B cell (primary cell): ENCODE measurements around the gene FBXL20. TPM values are rescaled to one million over a fixed set of nuclear protein-coding genes. Genes with fewer than 3 reads are reported as not detected.

Experiments used
- ATAC-seq: fragments of 200-7000 bp; cut with Tn5 transposase; one replicate; pipeline ENCODE4 v1.10.0; 2021; ENCODE audit warnings: low read depth, mild to moderate bottlenecking, moderate number of reproducible peaks, moderate library complexity
- CTCF ChIA-PET: fragments of 350-600 bp; sonication (Branson Sonifier 250); formaldehyde crosslinking; loops from one replicate; lab custom pipeline; 2021; ENCODE audit warnings: antibody characterized with exemption, inconsistent platforms; lab: Charles Lee
- POLR2A ChIA-PET: fragments of 350-600 bp; sonication (Branson Sonifier 250); formaldehyde crosslinking; loops from one replicate; lab custom pipeline; 2021; ENCODE audit warnings: antibody characterized with exemption; lab: Charles Lee
- DNase-seq: peaks from one replicate; pipeline ENCODE4 v3.0.0; 2013
- H2AFZ ChIP-seq: 2 replicates; pipeline ENCODE4 v1.6.1; 2012; ENCODE audit warnings: mild to moderate bottlenecking, low read depth, low read length; ENCODE audit not compliant: insufficient read depth, poor library complexity, severe bottlenecking
- H3K27ac ChIP-seq, 2 donors: 1 replicate in 1 of 2; 2 replicates in 1 of 2; pipeline ENCODE4 v1.5.1; 2012 to 2013; ENCODE audit warnings: low read length in 2 of 2, mild to moderate bottlenecking in 2 of 2, moderate library complexity in 1 of 2
- H3K27me3 ChIP-seq, 4 experiments: fragments of 200-600 bp in 1 of 4; sonication (generic) in 1 of 4; replicated peaks in 1 of 4; 1 replicate in 2 of 4; 2 replicates in 2 of 4; pipeline versions ENCODE4 v1.6.1 to v1.7.0; 2013 to 2016; ENCODE audit warnings: low read length in 3 of 4, mild to moderate bottlenecking in 2 of 4, mixed read lengths in 1 of 4, moderate library complexity in 1 of 4; ENCODE audit not compliant: insufficient read depth in 4 of 4, control insufficient read depth in 3 of 4; ENCODE audit errors: control extremely low read depth in 1 of 4
- H3K36me3 ChIP-seq, 2 experiments: replicated peaks in 1 of 2; 1 replicate in 1 of 2; 2 replicates in 1 of 2; pipeline versions ENCODE4 v1.6.1 to v1.7.1; 2013; ENCODE audit warnings: low read length in 1 of 2; ENCODE audit not compliant: insufficient read depth in 2 of 2, control insufficient read depth in 1 of 2; ENCODE audit errors: control extremely low read depth in 1 of 2, extremely low read depth in 1 of 2
- H3K4me1 ChIP-seq, 2 donors: fragments of 200-600 bp in 1 of 2; sonication (generic) in 1 of 2; 1 replicate in 1 of 2; 2 replicates in 1 of 2; pipeline versions ENCODE4 v1.5.1 to v1.6.1; 2013 to 2017; ENCODE audit warnings: low read length in 2 of 2; ENCODE audit not compliant: control insufficient read depth in 2 of 2, insufficient read depth in 2 of 2
- H3K4me2 ChIP-seq: replicated peaks from 2 replicates; pipeline ENCODE3; 2012; ENCODE audit warnings: mild to moderate bottlenecking, low read depth, low read length; ENCODE audit not compliant: poor library complexity, severe bottlenecking
- H3K4me3 ChIP-seq, 5 experiments: fragments of 200-600 bp in 1 of 5; sonication (generic) in 1 of 5; 1 replicate in 3 of 5; 2 replicates in 2 of 5; pipeline versions ENCODE4 v1.5.1 to v1.7.0; 2011 to 2016; ENCODE audit warnings: low read length in 4 of 5, mild to moderate bottlenecking in 4 of 5, low read depth in 2 of 5, control low read depth in 1 of 5, moderate library complexity in 1 of 5; ENCODE audit not compliant: insufficient read depth in 1 of 5; ENCODE audit errors: control extremely low read depth in 1 of 5, extremely low read depth in 1 of 5
- H3K79me2 ChIP-seq: fragments of 200-600 bp; sonication (generic); one replicate; pipeline ENCODE4 v1.6.0; 2016; ENCODE audit warnings: low read length; ENCODE audit not compliant: control insufficient read depth, insufficient read depth
- H3K9ac ChIP-seq: fragments of 200-600 bp; sonication (generic); 2 replicates; pipeline ENCODE4 v1.6.1; 2017; ENCODE audit warnings: mild to moderate bottlenecking, low read length, moderate library complexity
- H3K9me3 ChIP-seq, 3 donors: one replicate each; pipeline versions ENCODE4 v1.6.1 to v1.7.1; 2013; ENCODE audit warnings: low read length in 2 of 3; ENCODE audit not compliant: control insufficient read depth in 2 of 3, insufficient read depth in 1 of 3; ENCODE audit errors: control extremely low read depth in 1 of 3
- H4K20me1 ChIP-seq: 2 replicates; pipeline ENCODE4 v1.6.0; 2012; ENCODE audit warnings: mild to moderate bottlenecking, low read length; ENCODE audit not compliant: insufficient read depth, control insufficient read depth, poor library complexity, severe bottlenecking
- H3K27ac Mint-ChIP-seq: one replicate; pipeline ENCODE4 v1.8.0; 2021; ENCODE audit warnings: mixed read lengths
- H3K27me3 Mint-ChIP-seq: one replicate; pipeline ENCODE4 v1.8.0; 2021; ENCODE audit warnings: mixed read lengths
- H3K4me1 Mint-ChIP-seq: one replicate; pipeline ENCODE4 v1.8.0; 2021; ENCODE audit warnings: mixed read lengths
- H3K4me3 Mint-ChIP-seq: one replicate; pipeline ENCODE4 v1.8.0; 2021; ENCODE audit warnings: mixed read lengths
- H3K9me3 Mint-ChIP-seq: one replicate; pipeline ENCODE4 v1.8.0; 2022; ENCODE audit warnings: mixed read lengths; ENCODE audit not compliant: insufficient read depth
- EZH2 ChIP-seq: IDR thresholded peaks from 2 replicates; pipeline ENCODE4 v1.6.1; 2012; ENCODE audit warnings: borderline replicate concordance, low read depth, mild to moderate bottlenecking, moderate library complexity, low read length; ENCODE audit not compliant: insufficient read depth, poor library complexity, severe bottlenecking
- WGBS: methylation state at CpG from one replicate; pipeline ENCODE4 v1.1.5; 2013; ENCODE audit warnings: missing lambda C conversion rate; ENCODE audit not compliant: insufficient coverage; 5-methylcytosine and 5-hydroxymethylcytosine counted together
- intact Hi-C: fragments of 100-400 bp; cut with micrococcal nuclease; formaldehyde crosslinking; loops from one replicate; pipeline ENCODE4 v1.10.0; 2022
- polyA plus RNA-seq: library from polyadenylated mRNA; depleted of rRNA; stranded (reverse); fragments of >200 nt; gene quantifications from 2 replicates; pipeline ENCODE4 v1.2.3, GENCODE V29; 2012
- total RNA-seq, 2 donors: library from RNA; stranded (reverse); fragments of 120-200 nt in 1 of 2; gene quantifications; 1 replicate in 1 of 2; 2 replicates in 1 of 2; pipeline versions ENCODE4 v1.2.3 to v1.2.4, GENCODE V29; 2013 to 2022
- TF ChIP-seq, protein P1 (sequence below): fragments of 200-600 bp; IDR thresholded peaks from one replicate; pipeline ENCODE4 v1.8.0; 2022; ENCODE audit warnings: antibody characterized with exemption, mild to moderate bottlenecking

The FBXL20 gene
- total and polyA plus RNA-seq, 2 donors (not counting 1 experiment from before 2014, with no cell fraction given), result 6.1 to 36.2 TPM

DNA sequence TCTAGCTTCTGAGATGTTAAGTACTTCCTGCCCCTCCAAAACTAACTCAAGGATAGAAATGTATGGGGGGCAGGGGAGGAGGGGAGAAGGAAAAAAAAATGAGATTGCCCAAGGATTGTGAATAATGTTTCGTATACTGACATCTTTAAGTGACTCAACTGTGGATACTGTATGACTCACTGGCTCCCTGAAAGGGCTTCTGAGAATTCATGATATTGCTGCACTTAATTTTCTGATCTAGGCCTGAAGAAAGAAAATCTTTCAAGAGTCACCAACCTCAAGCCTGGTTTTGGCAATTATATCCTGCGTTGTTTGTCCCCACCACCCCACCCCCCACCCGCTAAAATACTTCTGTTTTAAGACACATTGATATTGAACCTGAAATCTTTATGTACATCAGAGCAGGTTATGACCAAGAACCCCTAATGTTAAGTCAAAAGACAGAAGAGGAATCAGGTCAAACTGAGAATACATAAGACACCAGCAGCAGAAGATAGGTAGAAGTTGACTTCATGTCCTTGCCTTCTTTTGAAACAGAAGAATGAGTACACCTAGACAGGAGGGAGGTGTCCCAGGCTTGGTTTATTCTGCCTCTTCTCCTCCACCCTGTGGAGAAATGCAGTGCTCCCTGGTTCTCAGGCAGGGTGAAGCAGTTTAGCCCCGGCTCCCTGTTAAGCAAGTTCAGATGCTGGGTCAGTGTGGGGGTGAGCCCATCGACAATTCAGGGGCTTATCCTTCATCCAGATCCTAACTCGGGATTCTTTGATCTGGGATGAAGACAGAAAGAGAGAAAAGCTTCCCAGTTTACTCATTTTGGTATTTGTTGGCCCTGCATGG lies 3.3 kb upstream of the FBXL20 start:
- Histone ChIP-seq H3K4me1 (peaks cover 14% of the 10 kb centered on the region in 2 donors), H3K9ac (no peak overlapping the region)

More for the DNA sequence above, 3.3 kb upstream of the FBXL20 start:
- DNase-seq, result no peak
- POLR2A ChIA-PET, result interaction anchor here (0.6 to 0.7 kb wide), 2 partner anchors 80 to 394 kb away, joined by 3 read pairs; no protein-coding TSS in a partner anchor
- no peak overlapping the region for H3K27ac Mint-ChIP-seq
- H3K4me2 ChIP-seq, result no peak overlapping the region
- no peak for TF ChIP-seq EZH2
- TF ChIP-seq, protein P1, sequence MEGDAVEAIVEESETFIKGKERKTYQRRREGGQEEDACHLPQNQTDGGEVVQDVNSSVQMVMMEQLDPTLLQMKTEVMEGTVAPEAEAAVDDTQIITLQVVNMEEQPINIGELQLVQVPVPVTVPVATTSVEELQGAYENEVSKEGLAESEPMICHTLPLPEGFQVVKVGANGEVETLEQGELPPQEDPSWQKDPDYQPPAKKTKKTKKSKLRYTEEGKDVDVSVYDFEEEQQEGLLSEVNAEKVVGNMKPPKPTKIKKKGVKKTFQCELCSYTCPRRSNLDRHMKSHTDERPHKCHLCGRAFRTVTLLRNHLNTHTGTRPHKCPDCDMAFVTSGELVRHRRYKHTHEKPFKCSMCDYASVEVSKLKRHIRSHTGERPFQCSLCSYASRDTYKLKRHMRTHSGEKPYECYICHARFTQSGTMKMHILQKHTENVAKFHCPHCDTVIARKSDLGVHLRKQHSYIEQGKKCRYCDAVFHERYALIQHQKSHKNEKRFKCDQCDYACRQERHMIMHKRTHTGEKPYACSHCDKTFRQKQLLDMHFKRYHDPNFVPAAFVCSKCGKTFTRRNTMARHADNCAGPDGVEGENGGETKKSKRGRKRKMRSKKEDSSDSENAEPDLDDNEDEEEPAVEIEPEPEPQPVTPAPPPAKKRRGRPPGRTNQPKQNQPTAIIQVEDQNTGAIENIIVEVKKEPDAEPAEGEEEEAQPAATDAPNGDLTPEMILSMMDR, result no peak
- no peak overlapping the region for H3K4me3 ChIP-seq
- H4K20me1 ChIP-seq, result peaks cover 15% of the 10 kb centered on the region
- peaks cover 23% of the 10 kb centered on the region for H3K79me2 ChIP-seq
- no peaks in the 10 kb centered on the region for H3K9me3 Mint-ChIP-seq
- no peak overlapping the region for H2AFZ ChIP-seq
- H3K4me1 Mint-ChIP-seq, result peaks cover 13% of the 10 kb centered on the region
- WGBS, result 71% methylated on average over 2 of the region's 6 CpGs
- no peak overlapping the region for H3K4me3 Mint-ChIP-seq
- H3K27ac ChIP-seq, result no peak overlapping the region
- no peak for ATAC-seq
- no peaks in the 10 kb centered on the region for H3K27me3 Mint-ChIP-seq
- intact Hi-C loops, result loop anchor here (10.0 kb wide), 3 partner anchors 130 to 580 kb away; partner anchors contain the start of genes PSMD3 and RPL19
- H3K36me3 ChIP-seq, result peaks cover 7 to 28% of the 10 kb centered on the region in 2 experiments
- CTCF ChIA-PET, result no interaction called here
- no peaks in the 10 kb centered on the region for H3K27me3 ChIP-seq
- no peaks in the 10 kb centered on the region for H3K9me3 ChIP-seq
